Colonic mucosa (tissue), 4 donors: Measurements from ENCODE around the gene NDUFS2. TPM values are rescaled to one million over a fixed set of nuclear protein-coding genes. Genes with fewer than 3 reads are reported as not detected.

Experiments used
- DNase-seq: peaks from one replicate; pipeline ENCODE4 v3.0.0-alpha.2; 2020
- H3K27ac ChIP-seq: fragments of 200-600 bp; one replicate; pipeline ENCODE4 v1.8.0; 2021
- H3K27me3 ChIP-seq: fragments of 200-600 bp; one replicate; pipeline ENCODE4 v1.8.0; 2021
- H3K36me3 ChIP-seq: fragments of 200-600 bp; one replicate; pipeline ENCODE4 v1.8.0; 2021
- H3K4me1 ChIP-seq: fragments of 200-600 bp; one replicate; pipeline ENCODE4 v1.8.0; 2021; ENCODE audit warnings: mild to moderate bottlenecking
- H3K4me3 ChIP-seq: fragments of 200-600 bp; one replicate; pipeline ENCODE4 v1.8.0; 2021
- H3K9ac ChIP-seq, 2 donors: one replicate each; pipeline ENCODE4 v1.7.0; 2013; ENCODE audit warnings: control low read depth in 2 of 2, low read depth in 2 of 2, low read length in 2 of 2
- H3K9me3 ChIP-seq: fragments of 200-600 bp; one replicate; pipeline ENCODE4 v1.8.0; 2021
- CTCF ChIP-seq: fragments of 200-600 bp; IDR thresholded peaks from one replicate; pipeline ENCODE4 v1.8.0; 2022; ENCODE audit warnings: antibody characterized with exemption, mild to moderate bottlenecking
- intact Hi-C: fragments of 100-400 bp; cut with DNase I; formaldehyde crosslinking; loops from one replicate; pipeline ENCODE4 v1.14.1; 2022
- total RNA-seq, 2 donors: library from RNA; stranded (reverse); fragmentation: NEBNext Ultra II Directional in 1 of 2; extraction: Animal tissue kit (Norgen Biotek cat#: 25700) in 1 of 2; gene quantifications; one replicate each; pipeline ENCODE4 v1.2.1, GENCODE V29; 2021
- donor health status: healthy.
- donor health status: DM: no; HTN: no; CAD: no.
- donor health status: DM: no; HTN: no; CAD: no.

The NDUFS2 gene
- total RNA-seq, 2 donors from 2014 or later: 167 to 169 TPM

DNA sequence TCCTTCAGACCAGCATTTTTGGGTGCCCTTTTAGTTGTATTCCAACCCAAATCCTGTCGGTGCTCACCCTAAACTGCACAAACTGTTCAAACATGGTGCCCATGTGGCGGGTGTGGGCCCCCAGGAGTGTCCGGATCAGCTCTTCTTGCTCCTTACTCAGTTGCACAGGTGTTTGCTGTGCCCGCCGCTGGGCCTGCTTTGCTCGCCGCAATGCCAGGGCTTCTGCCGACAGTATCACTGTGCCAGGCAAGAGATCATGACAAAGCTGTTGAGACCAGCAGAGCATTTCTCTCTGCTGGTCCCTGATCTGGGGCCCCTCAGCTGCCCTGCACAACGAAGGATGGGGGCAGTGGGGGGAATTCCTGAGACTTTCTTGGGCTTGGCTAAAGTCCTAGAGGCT is 30.9 kb downstream of the NDUFS2 start:
- Histone ChIP-seq H3K9me3 (no peaks in the 10 kb centered on the region), H3K27me3 (no peaks in the 10 kb centered on the region), H3K4me3 (no peak overlapping the region), H3K36me3 (peaks cover 7% of the 10 kb centered on the region), H3K4me1 (no peaks in the 10 kb centered on the region), H3K9ac (no peak overlapping the region), H3K27ac (no peak overlapping the region)
- DNase-seq: no peak
- no peak for TF ChIP-seq CTCF
- intact Hi-C loops: no loop called here

- no peaks in the 10 kb centered on the region for H3K27me3 ChIP-seq
- no peaks in the 10 kb centered on the region for H3K4me1 ChIP-seq
- no peak overlapping the region for H3K9ac ChIP-seq
- no peak overlapping the region for H3K27ac ChIP-seq
- TF ChIP-seq CTCF: no peak
- intact Hi-C loops: no loop called here
- H3K36me3 ChIP-seq: no peaks in the 10 kb centered on the region
- no peaks in the 10 kb centered on the region for H3K9me3 ChIP-seq
- H3K4me3 ChIP-seq: no peak overlapping the region
- DNase-seq: no peak
Observed at GRCh38 chr1:161235957-161236775, 34.0 kb downstream of the NDUFS2 start.

DNA sequence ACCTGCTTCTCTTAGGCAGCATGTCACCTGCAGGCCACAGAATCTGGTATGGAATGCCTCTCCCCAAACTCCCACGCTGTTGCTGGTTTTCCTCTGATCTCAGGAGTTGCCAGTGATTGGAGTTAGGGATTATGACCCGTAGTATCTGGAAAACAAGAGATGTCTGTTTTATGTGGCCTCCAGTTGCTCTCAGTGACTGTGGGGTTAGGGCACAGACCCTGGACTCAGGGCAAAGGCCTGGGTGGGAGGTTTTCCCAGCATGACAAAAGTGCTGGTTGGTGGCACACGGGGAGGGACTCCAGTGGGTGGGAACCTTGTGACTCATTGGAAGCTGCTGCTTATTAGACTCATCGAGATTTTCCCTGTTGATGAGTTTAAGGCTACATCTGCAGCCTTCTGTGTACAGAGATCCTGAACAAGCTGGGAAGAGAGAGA is 35.9 kb downstream of the NDUFS2 start, which contains the start of gene NR1I3:
Gene NR1I3, minus strand, starts transcription at position 165 of the 435 bp plus-strand sequence. CDS start 1,638 bp downstream, outside the sequence.
- Histone ChIP-seq H3K36me3 (no peaks in the 10 kb centered on the region), H3K27ac (no peak within 1 kb of the TSS), H3K9ac (no peak within 1 kb of the TSS), H3K27me3 (no peaks in the 10 kb centered on the region), H3K4me1 (no peaks in the 10 kb centered on the region), H3K9me3 (no peaks in the 10 kb centered on the region), H3K4me3 (no peak within 1 kb of the TSS)
- intact Hi-C loops: no loop called here
- TF ChIP-seq CTCF: no peak
- no peak for DNase-seq

DNA sequence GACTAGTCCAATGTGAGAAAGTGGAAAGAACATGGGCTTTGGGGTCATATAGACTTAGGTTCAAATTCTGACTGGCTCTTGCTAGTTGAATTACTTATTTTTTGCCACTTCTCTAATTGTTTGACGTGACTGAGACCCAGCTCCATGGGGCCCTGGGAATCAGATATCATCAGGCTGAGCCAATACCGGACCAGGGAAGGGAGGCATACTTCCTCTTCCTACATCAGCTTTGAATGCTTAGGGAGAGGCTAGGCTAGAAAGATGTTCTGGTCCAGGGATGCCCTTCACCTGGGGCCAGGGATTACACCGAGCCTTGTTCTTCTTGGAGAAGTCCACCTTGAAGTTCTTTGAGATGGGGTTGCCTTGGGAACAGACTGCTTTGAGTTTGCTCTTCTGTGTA is 39.5 kb downstream of the NDUFS2 start:
- H3K9ac ChIP-seq: no peak overlapping the region
- H3K9me3 ChIP-seq: no peaks in the 10 kb centered on the region
- no peak overlapping the region for H3K27ac ChIP-seq
- TF ChIP-seq CTCF: no peak
- intact Hi-C loops: no loop called here
- H3K36me3 ChIP-seq: no peaks in the 10 kb centered on the region
- no peak overlapping the region for H3K4me3 ChIP-seq
- H3K27me3 ChIP-seq: no peaks in the 10 kb centered on the region
- no peaks in the 10 kb centered on the region for H3K4me1 ChIP-seq
- DNase-seq: no peak

GRCh38 chr1:161242313-161242712 is 40.1 kb downstream of the NDUFS2 start:
- Histone ChIP-seq H3K4me1 (no peaks in the 10 kb centered on the region), H3K4me3 (no peak overlapping the region), H3K9ac (no peak overlapping the region), H3K27me3 (no peaks in the 10 kb centered on the region), H3K27ac (no peak overlapping the region), H3K9me3 (no peaks in the 10 kb centered on the region), H3K36me3 (no peaks in the 10 kb centered on the region)
- intact Hi-C loops: no loop called here
- no peak for TF ChIP-seq CTCF
- DNase-seq: no peak
